NB4 (cell line): ENCODE results near the gene ARL5B.
"Not testable (repeated sequence)": the region's sequence is repeated elsewhere in the genome, so short reads cannot be mapped to it uniquely, and the experiment has no call there.

Experiments used
- CTCF ChIP-seq: IDR thresholded peaks from one replicate; pipeline ENCODE4 v1.5.1; 2012; ENCODE audit warnings: low read depth, low read length
- MAX ChIP-seq: IDR thresholded peaks from 2 replicates; pipeline ENCODE4 v1.6.1; 2011; ENCODE audit warnings: low read depth, low read length
- MYC ChIP-seq: IDR thresholded peaks from 2 replicates; pipeline ENCODE4 v1.6.1; 2011; ENCODE audit warnings: low read depth, low read length
- POLR2A ChIP-seq: IDR thresholded peaks from 2 replicates; pipeline ENCODE4 v1.6.1; 2011; ENCODE audit warnings: mild to moderate bottlenecking; ENCODE audit not compliant: insufficient read length; ENCODE audit errors: extremely low read depth

GRCh38 chr10:18637400-18637799 is 21.8 kb upstream of the ARL5B start:
- not testable (repeated sequence) for TF ChIP-seq CTCF, MAX, POLR2A, MYC
